KMS-11 (cell line): ENCODE results near the gene ANKRD63.

Experiments
- H2AFZ ChIP-seq: fragments of 200-600 bp; sonication (generic); 2 replicates; pipeline ENCODE4 v1.6.1; 2016; ENCODE audit warnings: antibody characterized with exemption, mixed run types, low read depth
- H3K27ac ChIP-seq: fragments of 200-600 bp; sonication (generic); 2 replicates; pipeline ENCODE4 v1.6.1; 2016; ENCODE audit warnings: mild to moderate bottlenecking, mixed run types
- H3K27me3 ChIP-seq: fragments of 200-600 bp; sonication (generic); 2 replicates; pipeline ENCODE4 v1.6.1; 2017; ENCODE audit warnings: mild to moderate bottlenecking, low read depth, mixed run types, moderate library complexity; ENCODE audit not compliant: insufficient read depth
- H3K36me3 ChIP-seq: fragments of 200-600 bp; sonication (generic); 2 replicates; pipeline ENCODE4 v1.6.1; 2017; ENCODE audit warnings: mild to moderate bottlenecking, mixed run types; ENCODE audit not compliant: insufficient read depth
- H3K4me1 ChIP-seq: fragments of 200-600 bp; sonication (generic); 2 replicates; pipeline ENCODE4 v1.6.1; 2016; ENCODE audit warnings: mild to moderate bottlenecking, low read depth, mixed run types; ENCODE audit not compliant: poor library complexity, severe bottlenecking
- H3K4me2 ChIP-seq: fragments of 200-600 bp; sonication (generic); 2 replicates; pipeline ENCODE4 v1.7.0; 2016; ENCODE audit warnings: mild to moderate bottlenecking, mixed run types
- H3K4me3 ChIP-seq: fragments of 200-600 bp; sonication (generic); IDR thresholded peaks from 2 replicates; pipeline ENCODE4 v1.6.1; 2017; ENCODE audit warnings: low read depth, low read length, mixed read lengths; ENCODE audit not compliant: insufficient read depth
- H3K79me2 ChIP-seq: fragments of 200-600 bp; sonication (generic); 2 replicates; pipeline ENCODE4 v1.6.1; 2016; ENCODE audit warnings: low read depth, mixed run types; ENCODE audit not compliant: insufficient read depth
- H3K9ac ChIP-seq: fragments of 200-600 bp; sonication (generic); 2 replicates; pipeline ENCODE4 v1.6.1; 2016; ENCODE audit warnings: mild to moderate bottlenecking, mixed run types
- H4K20me1 ChIP-seq: fragments of 200-600 bp; sonication (generic); 2 replicates; pipeline ENCODE4 v1.6.1; 2016; ENCODE audit warnings: mild to moderate bottlenecking, mixed run types; ENCODE audit not compliant: insufficient read depth
- CTCF ChIP-seq: fragments of 200-600 bp; sonication (generic); conservative IDR thresholded peaks from 2 replicates; pipeline ENCODE4 v1.6.1; 2017; ENCODE audit warnings: low read depth, mild to moderate bottlenecking, antibody characterized with exemption, low read length, moderate library complexity, mixed read lengths

Gene ANKRD63

GRCh38 chr15:40327457-40327856 lies 44.6 kb upstream of the ANKRD63 start:
- no peak overlapping the region for H2AFZ ChIP-seq
- H3K4me3 ChIP-seq, result no peak overlapping the region
- peak overlapping the region; percentile 65 for H3K9ac ChIP-seq
- TF ChIP-seq CTCF, result no peak
- H3K36me3 ChIP-seq, result no peaks in the 10 kb centered on the region
- peak overlapping the region; percentile 97 for H3K27ac ChIP-seq
- no peaks in the 10 kb centered on the region for H3K27me3 ChIP-seq
- no peaks in the 10 kb centered on the region for H4K20me1 ChIP-seq
- peaks cover 31% of the 10 kb centered on the region for H3K79me2 ChIP-seq
- peak overlapping the region; percentile 99 for H3K4me2 ChIP-seq
- peaks cover 66% of the 10 kb centered on the region for H3K4me1 ChIP-seq

- H3K4me3 ChIP-seq, result no peak overlapping the region
- no peaks in the 10 kb centered on the region for H3K36me3 ChIP-seq
- H2AFZ ChIP-seq, result no peak overlapping the region
- H3K79me2 ChIP-seq, result peaks cover 31% of the 10 kb centered on the region
- peak overlapping the region; percentile 99 for H3K4me2 ChIP-seq
- peak overlapping the region; percentile 97; the same call in 1 of the 2 replicates for H3K27ac ChIP-seq
- no peaks in the 10 kb centered on the region for H4K20me1 ChIP-seq
- no peak for TF ChIP-seq CTCF
- H3K4me1 ChIP-seq, result peaks cover 69% of the 10 kb centered on the region
- H3K9ac ChIP-seq, result peak overlapping the region; percentile 62; the same call in 1 of the 2 replicates
- no peaks in the 10 kb centered on the region for H3K27me3 ChIP-seq
Observed at GRCh38 chr15:40325700-40326099, 42.8 kb upstream of the ANKRD63 start.

- Histone ChIP-seq H2AFZ (no peak overlapping the region), H3K36me3 (no peaks in the 10 kb centered on the region), H3K79me2 (peaks cover 31% of the 10 kb centered on the region), H3K27ac (peak overlapping the region; percentile 97; the same call in 1 of the 2 replicates), H3K4me2 (peak overlapping the region; percentile 99), H4K20me1 (no peaks in the 10 kb centered on the region), H3K27me3 (no peaks in the 10 kb centered on the region), H3K9ac (peak overlapping the region; percentile 62; the same call in 1 of the 2 replicates), H3K4me3 (no peak overlapping the region), H3K4me1 (peaks cover 65% of the 10 kb centered on the region)
- no peak for TF ChIP-seq CTCF
Observed at GRCh38 chr15:40325188-40325587, 42.3 kb upstream of the ANKRD63 start.

- H3K36me3 ChIP-seq, result no peaks in the 10 kb centered on the region
- peaks cover 31% of the 10 kb centered on the region for H3K79me2 ChIP-seq
- H3K4me2 ChIP-seq, result peak overlapping the region; percentile 99
- H3K27me3 ChIP-seq, result no peaks in the 10 kb centered on the region
- H3K4me3 ChIP-seq, result no peak overlapping the region
- no peak for TF ChIP-seq CTCF
- H3K9ac ChIP-seq, result peak overlapping the region; percentile 62
- no peaks in the 10 kb centered on the region for H4K20me1 ChIP-seq
- H3K27ac ChIP-seq, result peak overlapping the region; percentile 97
- H2AFZ ChIP-seq, result no peak overlapping the region
- H3K4me1 ChIP-seq, result peaks cover 56% of the 10 kb centered on the region
Observed at GRCh38 chr15:40323953-40324937, 41.4 kb upstream of the ANKRD63 start.
